ENCODE data around the gene RNASE7.
"Not testable (repeated sequence)": the region's sequence is repeated elsewhere in the genome, so short reads cannot be mapped to it uniquely, and the experiment has no call there.

RNASE7 gene

GRCh38 chr14:21041676-21042433, at the start of gene RNASE7:
TSS of gene RNASE7 (plus strand) at chr14:21042362. CDS start at chr14:21042993, 631 bp downstream.
- peak in 7 of 58 donors; percentile 4 to 68 (median 14) for DNase-seq

DNA sequence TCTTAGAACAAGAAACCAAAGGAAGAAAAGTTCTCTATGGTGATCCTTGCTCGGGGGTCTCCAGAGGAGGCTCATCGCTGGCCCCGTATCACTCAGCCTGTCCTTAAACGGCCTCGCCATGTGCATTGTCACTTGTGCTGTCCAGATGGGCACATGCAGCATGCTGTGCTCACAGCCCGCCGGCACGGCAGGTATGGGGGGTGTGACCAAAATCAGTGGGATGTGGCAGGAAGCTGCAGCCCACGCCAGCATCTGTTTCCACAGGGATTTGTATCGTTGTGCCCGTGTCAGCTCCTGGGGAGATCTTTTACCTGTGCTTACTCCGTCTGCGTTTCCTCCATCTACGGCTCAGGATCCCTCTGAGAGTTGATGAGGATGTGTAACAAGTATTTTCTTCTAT, 45.6 kb upstream of the RNASE7 start:
- no peak for DNase-seq

DNA sequence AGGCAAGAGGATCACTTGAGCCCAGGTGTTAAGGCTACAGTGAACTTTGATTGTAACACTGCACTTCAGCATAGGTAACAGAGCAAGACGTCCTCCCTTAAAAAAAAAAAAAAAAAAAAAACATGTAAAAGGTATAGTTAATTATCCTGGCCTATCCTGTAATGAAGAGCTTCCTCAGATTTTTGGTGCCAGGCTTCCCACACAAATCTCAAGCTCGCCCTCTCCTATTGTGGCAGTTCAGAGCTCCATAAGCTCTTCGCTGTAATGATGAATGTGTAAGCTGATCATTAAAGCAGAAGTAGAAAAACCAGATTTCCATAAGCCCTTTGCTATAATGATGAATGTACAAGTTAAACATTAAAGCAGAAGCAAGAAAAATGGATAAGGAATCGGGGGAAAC, 45.0 kb upstream of the RNASE7 start:
- no peak for DNase-seq

DNA sequence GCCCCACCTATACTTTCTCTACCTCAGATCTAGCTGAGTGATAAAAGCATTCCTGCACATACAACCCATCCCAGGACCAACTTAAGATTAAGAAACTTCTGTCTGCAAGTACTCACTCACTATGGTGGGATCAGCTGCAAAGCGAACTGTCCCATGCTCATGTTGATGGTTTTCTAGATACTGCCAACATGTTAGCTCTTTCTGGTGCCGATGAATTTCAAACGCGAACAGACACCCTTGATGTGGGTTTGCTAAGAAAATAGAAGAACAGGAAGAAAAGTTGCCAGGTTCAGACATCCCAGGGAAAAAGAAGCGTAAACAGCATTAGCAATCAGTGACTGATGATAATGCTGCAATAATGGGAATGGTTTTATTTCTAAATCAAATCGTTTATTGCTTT, 44.6 kb upstream of the RNASE7 start:
- DNase-seq = no peak

- no peak for DNase-seq
These were observed 44.0 kb upstream of the RNASE7 start for GRCh38 chr14:20998139-20998538.

- DNase-seq = peak in 1 of 58 donors; percentile 11
These were observed 43.3 kb upstream of the RNASE7 start, which contains the start of gene SLC39A2 for GRCh38 chr14:20998674-20999366. TSS of gene SLC39A2 (plus strand) at chr14:20999293. CDS start at chr14:20999447, 154 bp downstream.

GRCh38 chr14:20999591-20999990, 42.6 kb upstream of the RNASE7 start:
- DNase-seq = no peak

GRCh38 chr14:21001218-21001617, 40.9 kb upstream of the RNASE7 start:
- no peak for DNase-seq

DNA sequence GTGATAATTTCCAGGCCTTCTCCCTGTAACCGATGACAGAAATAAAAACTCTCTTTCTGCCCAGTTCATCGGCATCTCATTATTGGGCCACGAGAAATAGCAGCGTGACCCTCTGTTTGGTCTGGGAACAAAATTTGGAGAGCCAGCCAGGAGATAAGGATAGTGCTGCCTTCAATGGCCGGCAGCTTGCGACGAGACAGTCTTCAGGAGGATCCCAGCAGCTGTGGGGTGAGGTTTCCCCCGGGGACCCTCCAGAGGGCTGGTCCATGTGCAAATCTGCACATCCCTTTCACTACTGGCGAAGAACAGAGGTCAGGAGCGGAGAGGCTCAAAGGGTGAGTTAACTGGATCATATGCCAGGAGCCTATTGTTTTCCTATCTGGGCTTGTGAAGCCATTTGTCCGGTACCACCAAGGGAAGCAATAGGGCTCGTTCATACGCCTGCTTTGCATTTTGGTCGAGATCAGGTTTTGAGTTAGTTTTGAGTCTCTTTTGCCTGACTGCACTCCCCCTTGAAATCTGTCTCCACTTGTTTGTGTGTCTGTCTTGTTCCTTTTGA, 38.3 kb upstream of the RNASE7 start:
- no peak for DNase-seq

GRCh38 chr14:21009721-21010120, 32.4 kb upstream of the RNASE7 start:
- DNase-seq = not testable (repeated sequence)

GRCh38 chr14:21011136-21011535, 31.0 kb upstream of the RNASE7 start:
- DNase-seq = no peak

DNA sequence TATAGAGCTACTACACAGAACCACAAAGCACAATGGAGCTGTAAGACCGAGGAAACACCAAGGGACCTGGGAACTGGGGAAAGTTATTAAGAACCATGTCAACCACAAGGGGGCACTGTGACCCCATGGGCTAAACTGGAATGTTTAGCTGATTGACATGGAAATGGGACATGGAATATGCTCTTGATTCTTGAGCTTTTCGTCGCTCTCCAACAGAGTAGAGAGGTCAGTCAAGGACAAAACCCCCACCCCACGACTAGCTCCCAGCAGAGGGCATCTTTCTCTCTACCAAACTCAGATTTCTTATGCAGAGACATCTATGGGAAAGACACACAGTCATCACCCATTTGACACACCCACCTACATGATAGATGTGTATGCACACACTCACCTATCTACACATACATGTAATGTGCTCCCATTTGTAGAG, 27.4 kb upstream of the RNASE7 start:
- peak in 55 of 58 donors; percentile 29 to 94 (median 78) for DNase-seq

DNA sequence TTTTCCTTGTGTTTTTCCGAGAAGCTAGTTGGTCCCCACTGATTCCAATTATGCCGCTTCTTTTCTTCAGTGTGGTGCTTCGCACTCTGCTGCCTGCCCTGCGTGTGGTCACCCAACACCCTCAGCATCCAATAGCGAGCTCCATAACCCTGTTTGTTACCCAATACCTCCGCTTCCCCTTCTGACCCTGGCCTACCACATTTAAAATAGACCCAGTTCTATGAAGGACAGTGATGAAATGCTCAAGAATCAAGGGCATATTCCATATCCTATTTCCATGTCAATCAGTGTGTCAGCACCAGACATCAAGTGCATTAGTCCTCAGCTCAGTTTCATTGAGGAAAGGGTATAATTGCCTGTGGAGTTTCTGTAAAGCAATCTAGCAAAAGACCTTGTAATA, 26.9 kb upstream of the RNASE7 start:
- peak in 3 of 58 donors; percentile 11 to 50 (median 25) for DNase-seq

DNA sequence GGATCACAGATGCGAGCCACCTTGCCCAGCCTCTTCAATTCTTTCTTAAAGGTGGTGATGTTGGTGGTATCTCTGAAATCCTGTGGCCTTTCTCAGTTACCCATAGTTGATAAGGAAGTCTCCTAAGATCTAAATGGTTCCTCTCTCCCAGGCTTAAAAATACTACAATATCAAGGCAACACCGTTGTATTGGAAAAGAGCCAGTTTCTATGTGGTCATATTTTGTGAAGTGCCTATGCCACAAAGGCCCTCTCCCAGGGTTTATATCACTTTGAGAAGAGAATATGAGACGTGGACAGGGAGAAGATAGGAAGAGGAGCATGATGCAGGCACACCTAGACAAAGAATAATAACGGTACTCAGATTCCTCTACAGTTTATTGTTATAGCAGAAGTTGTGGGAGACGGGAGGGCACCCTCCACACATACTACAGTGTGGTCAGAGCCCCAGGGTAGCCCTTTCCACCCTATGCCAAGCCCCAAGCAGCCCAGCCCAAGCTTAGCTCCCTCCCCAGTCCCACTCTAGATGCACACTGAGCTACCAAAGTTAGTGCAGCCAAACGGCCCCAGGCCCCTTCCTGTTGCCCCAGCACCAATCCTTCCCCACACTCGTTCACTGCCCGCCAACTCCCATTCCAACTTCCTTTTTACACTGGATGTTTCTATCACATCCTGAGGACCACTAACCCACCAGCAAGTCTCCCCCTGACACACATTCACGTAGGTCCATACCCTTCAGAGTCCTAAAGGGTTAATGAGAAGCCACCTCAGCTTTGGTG, 25.6 kb upstream of the RNASE7 start:
- no peak for DNase-seq

- no peak for DNase-seq
These were observed 24.5 kb upstream of the RNASE7 start for GRCh38 chr14:21017528-21018245.

DNA sequence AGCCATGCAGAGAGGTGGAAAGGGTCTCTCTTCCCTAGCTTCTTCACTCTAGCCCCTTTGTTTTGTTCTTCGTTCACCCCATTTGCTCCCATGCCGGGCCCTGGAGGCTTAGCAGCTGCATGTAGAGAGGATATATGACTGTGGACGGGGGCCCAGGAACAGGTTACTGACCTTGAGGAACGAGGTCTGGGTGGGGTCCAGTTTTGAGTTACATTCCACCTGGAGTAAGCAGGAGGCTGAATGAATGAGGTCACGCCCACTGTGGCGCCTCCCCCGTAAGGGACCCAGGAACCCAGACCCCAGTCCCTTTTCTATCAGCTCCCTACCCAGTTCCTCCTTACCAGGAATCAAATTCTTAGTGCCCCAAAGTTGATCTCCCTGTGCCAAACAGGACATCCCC, 23.9 kb upstream of the RNASE7 start:
- DNase-seq = no peak

GRCh38 chr14:21018781-21019180, 23.4 kb upstream of the RNASE7 start:
- no peak for DNase-seq

DNA sequence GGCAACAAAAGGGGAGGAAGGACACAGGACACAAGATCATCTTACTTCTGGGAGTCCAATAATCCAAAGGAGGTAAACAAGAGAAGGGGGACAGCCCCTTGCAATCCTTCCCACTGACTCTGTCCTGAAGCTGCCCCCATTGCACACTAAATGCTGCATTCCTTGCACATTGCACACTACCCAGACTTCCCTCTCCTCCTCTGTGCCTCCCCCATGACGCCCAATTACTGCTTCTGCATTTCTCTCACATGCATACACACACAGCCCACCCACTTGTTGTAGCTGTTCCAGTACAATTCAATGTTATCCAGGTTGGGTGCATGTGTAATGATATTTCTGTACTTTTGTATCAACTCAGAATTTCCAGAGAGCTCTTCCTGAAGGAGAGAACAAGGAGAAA, 22.8 kb upstream of the RNASE7 start:
- DNase-seq = no peak

- DNase-seq = no peak
These were observed 21.1 kb upstream of the RNASE7 start for GRCh38 chr14:21020977-21021545.

GRCh38 chr14:21022686-21023085, 19.5 kb upstream of the RNASE7 start:
- DNase-seq = no peak

All from anterior cingulate cortex (tissue), 58 donors.